ENCODE data around the gene UBXN2A.
"Not testable (repeated sequence)": the region's sequence is repeated elsewhere in the genome, so short reads cannot be mapped to it uniquely, and the experiment has no call there.

The UBXN2A gene

DNA sequence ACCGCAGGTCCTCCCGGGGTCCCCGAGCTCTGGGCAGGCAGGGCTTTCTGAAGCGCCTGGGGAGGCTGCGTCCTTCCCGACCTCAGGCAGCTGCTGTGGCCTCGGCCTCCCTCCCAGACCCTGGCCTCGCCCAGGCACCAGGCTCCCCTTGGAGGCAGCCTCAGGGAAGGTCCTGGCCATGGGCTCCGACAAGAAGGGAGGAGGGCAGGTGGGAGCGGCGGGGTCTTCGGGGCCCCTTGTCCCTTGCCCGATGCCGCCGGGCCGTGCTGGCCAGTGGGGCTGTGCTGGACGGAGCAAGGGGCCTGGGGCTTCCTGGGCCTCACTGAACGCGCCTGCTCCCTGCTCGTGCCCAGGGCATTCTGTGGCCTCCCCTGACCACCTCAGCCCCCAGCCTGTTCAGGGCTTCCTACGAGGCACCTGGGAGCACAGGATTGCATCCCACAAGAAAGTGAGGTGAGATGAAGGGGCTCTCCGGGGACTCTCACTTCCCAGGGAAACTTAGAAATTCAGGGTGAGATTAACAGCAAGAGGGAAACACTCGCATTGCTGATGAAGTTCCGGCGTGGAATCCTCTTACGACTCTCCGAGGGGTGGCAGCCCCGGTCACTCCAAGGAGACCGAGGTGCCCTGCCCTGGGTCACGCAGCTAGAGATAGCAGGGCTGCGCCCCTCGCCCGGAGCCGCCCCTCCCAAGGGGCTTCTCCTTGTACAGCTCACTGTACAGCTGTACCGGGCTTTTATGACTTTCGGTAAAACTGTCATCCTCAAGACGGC, 70.4 kb downstream of the UBXN2A start:
- TF ChIP-seq, protein P1, sequence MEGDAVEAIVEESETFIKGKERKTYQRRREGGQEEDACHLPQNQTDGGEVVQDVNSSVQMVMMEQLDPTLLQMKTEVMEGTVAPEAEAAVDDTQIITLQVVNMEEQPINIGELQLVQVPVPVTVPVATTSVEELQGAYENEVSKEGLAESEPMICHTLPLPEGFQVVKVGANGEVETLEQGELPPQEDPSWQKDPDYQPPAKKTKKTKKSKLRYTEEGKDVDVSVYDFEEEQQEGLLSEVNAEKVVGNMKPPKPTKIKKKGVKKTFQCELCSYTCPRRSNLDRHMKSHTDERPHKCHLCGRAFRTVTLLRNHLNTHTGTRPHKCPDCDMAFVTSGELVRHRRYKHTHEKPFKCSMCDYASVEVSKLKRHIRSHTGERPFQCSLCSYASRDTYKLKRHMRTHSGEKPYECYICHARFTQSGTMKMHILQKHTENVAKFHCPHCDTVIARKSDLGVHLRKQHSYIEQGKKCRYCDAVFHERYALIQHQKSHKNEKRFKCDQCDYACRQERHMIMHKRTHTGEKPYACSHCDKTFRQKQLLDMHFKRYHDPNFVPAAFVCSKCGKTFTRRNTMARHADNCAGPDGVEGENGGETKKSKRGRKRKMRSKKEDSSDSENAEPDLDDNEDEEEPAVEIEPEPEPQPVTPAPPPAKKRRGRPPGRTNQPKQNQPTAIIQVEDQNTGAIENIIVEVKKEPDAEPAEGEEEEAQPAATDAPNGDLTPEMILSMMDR (IDR thresholded peaks at IDR 0.05; ENCODE audit: control insufficient read depth, insufficient read depth, low read depth, low read length, missing control alignments): no peak
- no peak for DNase-seq (ENCODE audit: low read depth)
- H3K4me3 ChIP-seq (ENCODE audit: control insufficient read depth, low read depth, low read length): peak overlapping the region; percentile 47; the same call in 1 of the 2 replicates

DNA sequence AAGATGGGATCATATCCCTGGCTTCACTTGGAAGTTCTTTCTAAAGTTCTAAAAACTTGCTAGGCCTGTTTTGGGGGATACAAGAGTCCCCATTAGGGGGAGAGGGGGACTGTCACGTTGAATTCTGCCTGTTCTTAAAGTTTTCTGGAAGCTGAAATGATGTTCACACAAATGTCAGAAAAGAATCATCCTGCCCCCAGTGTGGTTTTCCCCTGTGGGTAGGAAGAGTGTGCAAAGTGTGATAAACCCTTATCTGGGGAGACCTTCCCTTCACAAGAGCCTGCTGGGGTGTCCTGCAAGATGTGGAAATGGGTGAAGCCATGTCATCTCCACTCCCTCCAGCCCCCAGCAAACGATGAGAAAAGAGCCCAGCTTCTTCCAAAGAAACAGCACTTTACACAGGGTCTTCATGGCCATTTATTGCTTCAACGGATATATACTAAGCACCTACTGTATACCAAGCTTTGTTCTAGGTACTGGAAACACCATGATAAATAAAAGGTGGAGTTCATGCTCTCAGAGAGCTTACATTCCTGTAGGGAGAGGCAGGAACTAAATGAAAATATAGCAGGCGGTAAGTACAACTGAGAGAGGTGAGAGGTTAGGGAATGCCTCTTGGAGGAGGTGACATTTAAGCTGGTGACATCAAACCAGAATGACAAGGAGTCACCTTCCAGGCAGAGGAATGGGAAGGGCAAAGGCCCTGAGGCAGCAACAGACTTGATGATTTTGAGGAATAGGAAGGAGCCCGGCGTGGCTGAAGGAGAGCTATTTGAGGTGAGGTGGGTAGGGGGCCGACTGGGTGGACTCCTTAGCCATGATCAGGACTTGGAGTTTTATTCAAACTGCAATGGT, 71.2 kb downstream of the UBXN2A start:
- no peak for DNase-seq (ENCODE audit: low read depth)
- H3K4me3 ChIP-seq (ENCODE audit: control insufficient read depth, low read depth, low read length): no peak overlapping the region
- TF ChIP-seq, protein P1 (IDR thresholded peaks at IDR 0.05; ENCODE audit: control insufficient read depth, insufficient read depth, low read depth, low read length, missing control alignments): no peak

DNA sequence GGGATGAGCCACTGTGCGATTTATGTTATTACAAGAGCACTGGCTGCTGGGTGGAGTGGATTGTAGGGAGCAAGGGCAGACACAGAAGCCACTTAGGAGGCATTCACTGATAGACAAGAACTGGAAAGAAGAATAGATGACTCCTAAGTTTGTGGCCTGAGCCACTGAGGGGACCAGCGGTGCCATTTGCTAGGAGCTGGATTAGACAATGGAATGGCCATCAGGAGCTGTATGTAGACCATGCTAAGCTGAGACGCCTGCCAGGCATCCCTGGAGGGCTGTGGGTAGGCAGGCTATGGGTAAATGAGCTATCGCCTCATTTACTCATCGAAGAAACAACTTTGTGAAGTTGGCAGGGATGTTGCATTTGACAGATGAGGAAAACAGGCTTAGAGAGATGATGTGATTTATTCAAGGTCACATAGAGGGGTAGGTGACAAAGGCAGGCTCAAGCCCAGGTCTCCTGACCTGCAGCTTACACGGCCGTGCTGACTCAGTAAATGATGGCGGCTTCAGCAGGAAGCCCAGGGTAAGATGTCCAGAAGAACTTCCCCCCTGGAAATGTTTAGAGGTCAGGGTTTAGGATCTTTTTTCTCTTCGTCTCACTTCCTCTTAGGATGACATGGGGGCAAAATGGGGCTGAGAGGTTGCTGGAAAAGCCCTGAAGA, 72.4 kb downstream of the UBXN2A start:
- H3K4me3 ChIP-seq (ENCODE audit: control insufficient read depth, low read depth, low read length): no peak overlapping the region
- TF ChIP-seq, protein P1 (IDR thresholded peaks at IDR 0.05; ENCODE audit: control insufficient read depth, insufficient read depth, low read depth, low read length, missing control alignments): no peak
- no peak for DNase-seq (ENCODE audit: low read depth)

DNA sequence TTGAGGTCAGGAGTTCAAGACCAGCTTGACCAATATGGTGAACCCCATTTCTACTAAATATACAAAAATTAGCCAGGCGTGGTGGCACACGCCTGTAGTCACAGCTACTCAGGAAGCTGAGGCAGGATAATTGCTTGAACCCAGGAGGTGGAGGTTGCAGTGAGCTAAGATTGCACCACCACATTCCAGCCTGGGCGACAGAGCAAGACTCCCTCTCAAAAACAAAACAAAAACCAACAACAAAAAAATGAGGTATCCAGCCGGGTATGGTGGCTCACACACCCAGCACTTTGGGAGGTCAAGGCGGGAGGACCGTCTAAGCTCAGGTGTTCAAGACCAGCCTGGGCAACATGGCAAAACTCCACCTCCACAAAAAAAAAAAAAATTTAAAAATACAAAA, 74.6 kb downstream of the UBXN2A start:
- not testable (repeated sequence) for H3K4me3 ChIP-seq (ENCODE audit: control insufficient read depth, low read depth, low read length); DNase-seq (ENCODE audit: low read depth)

DNA sequence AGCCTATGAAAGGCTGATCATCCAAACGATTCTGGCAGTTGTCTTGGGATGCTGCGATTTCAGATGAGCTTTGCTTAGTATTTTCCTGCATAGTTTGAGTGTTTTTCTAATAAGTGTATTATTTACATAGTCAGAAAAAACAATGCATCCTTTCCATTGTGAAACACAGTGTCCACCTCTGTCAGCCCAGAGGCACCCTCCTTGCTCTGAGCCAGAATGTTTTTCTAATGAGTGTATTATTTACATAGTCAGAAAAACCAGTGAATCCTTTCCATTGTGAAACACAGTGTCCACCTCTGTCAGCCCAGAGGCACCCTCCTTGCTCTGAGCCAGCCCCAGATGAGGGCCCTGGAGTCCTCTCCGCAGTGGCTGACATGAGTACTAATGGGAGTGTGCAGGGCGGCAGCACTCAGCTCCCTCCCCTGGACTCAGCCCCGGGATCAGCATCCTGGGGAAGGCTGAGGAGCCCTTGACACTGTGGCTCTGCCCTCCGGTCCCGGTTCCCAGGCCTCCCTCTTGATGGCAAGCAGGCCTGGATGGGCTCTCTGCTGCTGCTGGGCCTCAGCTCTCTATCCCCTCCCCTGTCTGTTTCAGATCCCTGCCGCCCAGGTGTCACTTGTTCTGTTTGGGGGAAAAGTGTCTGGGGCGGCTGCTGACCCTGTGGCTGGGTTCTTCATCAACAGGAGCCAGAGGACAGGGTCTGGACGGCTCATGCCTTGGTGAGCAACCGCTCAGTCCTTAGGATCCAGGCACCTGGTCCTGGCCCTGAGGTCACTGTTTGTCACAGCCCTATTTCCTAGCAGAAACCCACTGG, 75.5 kb downstream of the UBXN2A start:
- TF ChIP-seq, protein P1 (IDR thresholded peaks at IDR 0.05; ENCODE audit: control insufficient read depth, insufficient read depth, low read depth, low read length, missing control alignments): no peak
- peak; percentile 23 for DNase-seq (ENCODE audit: low read depth)
- H3K4me3 ChIP-seq (ENCODE audit: control insufficient read depth, low read depth, low read length): no peak overlapping the region

DNA sequence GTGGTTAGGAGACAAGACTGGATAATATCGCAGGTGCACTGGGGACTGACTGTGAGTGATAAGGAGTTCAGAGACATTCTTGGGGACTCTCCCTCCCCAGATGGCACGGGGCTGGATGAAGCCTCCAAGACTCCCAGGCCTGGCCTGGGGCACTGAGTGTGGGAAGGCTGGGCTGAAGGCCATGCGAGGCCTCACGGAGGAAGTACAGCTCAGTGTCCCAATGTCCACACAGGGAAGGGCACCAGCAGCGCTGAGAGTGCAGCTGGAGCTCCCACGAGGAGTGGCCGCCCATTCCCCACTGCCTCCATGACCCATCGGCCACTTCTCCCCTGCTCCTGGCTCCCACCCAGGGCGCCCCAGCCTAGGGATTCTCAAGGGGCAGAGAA, 76.1 kb downstream of the UBXN2A start:
- TF ChIP-seq, protein P1 (IDR thresholded peaks at IDR 0.05; ENCODE audit: control insufficient read depth, insufficient read depth, low read depth, low read length, missing control alignments): no peak
- H3K4me3 ChIP-seq (ENCODE audit: control insufficient read depth, low read depth, low read length): no peak overlapping the region
- DNase-seq (ENCODE audit: low read depth): no peak

All from AG09309 (cell line).